GM12891 (cell line): ENCODE results near the gene PIGZ.
"Not testable (repeated sequence)": the region's sequence is repeated elsewhere in the genome, so short reads cannot be mapped to it uniquely, and the experiment has no call there.

Experiments
- DNase-seq: peaks from one replicate; pipeline ENCODE4 v3.0.0; 2011; ENCODE audit warnings: low spot score; ENCODE audit not compliant: insufficient read length
- FAIRE-seq: peaks from 2 replicates; lab custom pipeline; 2011; peaks lifted over from hg19 to GRCh38; lab: Jason Lieb, UNC
- PAX5 ChIP-seq: IDR thresholded peaks from 2 replicates; pipeline ENCODE4 v1.6.1; 2011; ENCODE audit warnings: low read length, moderate library complexity, mild to moderate bottlenecking; ENCODE audit not compliant: insufficient read depth, severe bottlenecking
- POLR2A ChIP-seq: IDR thresholded peaks from 2 replicates; pipeline ENCODE4 v1.6.1; 2011; ENCODE audit warnings: low read depth, low read length, control low read depth
- POLR2AphosphoS5 ChIP-seq: IDR thresholded peaks from 2 replicates; pipeline ENCODE4 v1.6.1; 2011; ENCODE audit warnings: low read depth, low read length, control low read depth
- POU2F2 ChIP-seq: IDR thresholded peaks from 2 replicates; pipeline ENCODE4 v1.6.1; 2011; ENCODE audit warnings: low read depth, mild to moderate bottlenecking, control low read depth, low read length, moderate library complexity
- SPI1 ChIP-seq: IDR thresholded peaks from 2 replicates; pipeline ENCODE4 v1.6.1; 2011; ENCODE audit warnings: low read depth, low read length, control low read depth
- TAF1 ChIP-seq: IDR thresholded peaks from 2 replicates; pipeline ENCODE4 v1.6.1; 2011; ENCODE audit warnings: low read depth, low read length, control low read depth

PIGZ gene

GRCh38 chr3:196954832-196955231 lies 13.8 kb downstream of the PIGZ start:
- no peak for FAIRE-seq
- TF ChIP-seq POU2F2: no peak
- no peak for TF ChIP-seq SPI1
- no peak for TF ChIP-seq POLR2AphosphoS5
- no peak for TF ChIP-seq PAX5
- TF ChIP-seq POLR2A: no peak
- no peak for TF ChIP-seq TAF1
- DNase-seq: no peak

GRCh38 chr3:196951371-196951770 lies 17.3 kb downstream of the PIGZ start:
- FAIRE-seq (no peak), DNase-seq (no peak)
- TF ChIP-seq TAF1 (no peak), PAX5 (no peak), SPI1 (no peak), POLR2A (no peak)

- FAIRE-seq: no peak
- TF ChIP-seq POU2F2: no peak
- TF ChIP-seq POLR2AphosphoS5: no peak
- no peak for TF ChIP-seq PAX5
- no peak for TF ChIP-seq SPI1
- TF ChIP-seq POLR2A: no peak
- TF ChIP-seq TAF1: no peak
These were observed 18.9 kb downstream of the PIGZ start for GRCh38 chr3:196949750-196950149.

GRCh38 chr3:196949285-196949619 lies 19.4 kb downstream of the PIGZ start:
- FAIRE-seq (no peak), DNase-seq (no peak)
- no peak for TF ChIP-seq SPI1
- TF ChIP-seq POLR2AphosphoS5: no peak
- no peak for TF ChIP-seq PAX5
- no peak for TF ChIP-seq POU2F2
- no peak for TF ChIP-seq TAF1
- no peak for TF ChIP-seq POLR2A

More at GRCh38 chr3:196949750-196950149, 18.9 kb downstream of the PIGZ start:
- no peak for DNase-seq

- no peak for TF ChIP-seq TAF1
- TF ChIP-seq POLR2AphosphoS5: no peak
- no peak for TF ChIP-seq POU2F2
- no peak for TF ChIP-seq POLR2A
- no peak for TF ChIP-seq SPI1
- TF ChIP-seq PAX5: no peak
- no peak for FAIRE-seq
- DNase-seq: no peak
These were observed 20.0 kb downstream of the PIGZ start for GRCh38 chr3:196948442-196949284.

GRCh38 chr3:196947860-196948441 lies 20.7 kb downstream of the PIGZ start:
- FAIRE-seq: no peak
- TF ChIP-seq POU2F2 (no peak), POLR2A (no peak), SPI1 (no peak), POLR2AphosphoS5 (no peak), TAF1 (no peak), PAX5 (no peak)
- DNase-seq: no peak

GRCh38 chr3:196947136-196947859 lies 21.3 kb downstream of the PIGZ start:
- FAIRE-seq (no peak), DNase-seq (no peak)
- TF ChIP-seq SPI1 (no peak), PAX5 (no peak), POU2F2 (no peak), POLR2A (no peak), TAF1 (no peak), POLR2AphosphoS5 (no peak)

- not testable (repeated sequence) for DNase-seq
- peak; percentile 50 for FAIRE-seq
These were observed 24.4 kb downstream of the PIGZ start for GRCh38 chr3:196944037-196944790.

GRCh38 chr3:196942915-196943277 lies 25.7 kb downstream of the PIGZ start:
- no peak for FAIRE-seq
- TF ChIP-seq POU2F2 (no peak), POLR2AphosphoS5 (no peak), SPI1 (no peak), POLR2A (no peak), PAX5 (no peak), TAF1 (no peak)
- no peak for DNase-seq
